ENCODE measurements around the gene TTC22. TPM values are rescaled to one million over a fixed set of nuclear protein-coding genes. Genes with fewer than 3 reads are reported as not detected.

Gene TTC22
- total RNA-seq, 1 donor from 2014 or later = 7.1 TPM

DNA sequence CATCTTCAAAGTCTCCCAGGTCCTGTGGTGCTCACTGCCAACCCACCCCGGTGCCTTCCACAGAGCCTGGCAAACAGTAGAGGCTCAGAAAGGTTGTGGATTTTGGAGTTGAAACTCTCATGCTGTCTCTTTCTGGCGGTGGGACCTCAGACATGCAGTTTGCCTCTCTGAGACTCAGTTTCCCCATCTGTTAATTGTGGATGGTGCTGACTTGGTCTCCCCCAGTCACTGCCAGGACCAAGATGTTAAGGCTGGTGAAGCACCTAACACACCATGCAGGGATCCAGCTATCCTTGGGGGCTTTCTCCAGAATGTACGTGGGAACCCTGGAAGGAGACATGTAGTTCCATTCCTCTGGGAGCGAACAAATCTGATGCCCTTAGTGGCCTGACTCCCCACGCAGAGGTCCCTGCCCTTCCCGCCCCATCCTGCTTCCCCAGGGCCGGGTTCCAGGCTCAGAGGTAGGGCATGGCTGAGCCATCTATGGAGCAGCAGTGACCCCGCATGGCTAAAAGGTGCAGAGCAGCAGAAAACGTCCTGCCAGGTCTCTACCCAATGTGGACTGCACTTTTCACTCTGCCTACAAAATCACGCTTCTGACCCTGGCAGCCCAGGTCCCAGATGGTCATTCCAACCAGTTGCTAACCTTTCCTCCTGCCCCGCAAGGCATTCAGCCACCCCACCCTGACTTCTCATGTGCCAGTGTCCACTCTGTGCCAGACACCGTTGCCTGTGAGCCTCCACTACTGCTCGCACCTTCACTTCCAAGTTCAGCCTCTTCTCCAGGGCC lies 9.2 kb upstream of the TTC22 start:
- no peaks in the 10 kb centered on the region for H3K36me3 ChIP-seq
- intact Hi-C loops (cut with DNase I) = no loop called here
- no peaks in the 10 kb centered on the region for H3K9me3 ChIP-seq
- DNase-seq (peak; percentile 78), ATAC-seq (peak; percentile 88)
- no peak overlapping the region for H3K27ac ChIP-seq
- H3K4me1 ChIP-seq = no peaks in the 10 kb centered on the region
- no peak overlapping the region for H3K4me3 ChIP-seq
- H3K27me3 ChIP-seq = no peaks in the 10 kb centered on the region
- TF ChIP-seq, protein P1, sequence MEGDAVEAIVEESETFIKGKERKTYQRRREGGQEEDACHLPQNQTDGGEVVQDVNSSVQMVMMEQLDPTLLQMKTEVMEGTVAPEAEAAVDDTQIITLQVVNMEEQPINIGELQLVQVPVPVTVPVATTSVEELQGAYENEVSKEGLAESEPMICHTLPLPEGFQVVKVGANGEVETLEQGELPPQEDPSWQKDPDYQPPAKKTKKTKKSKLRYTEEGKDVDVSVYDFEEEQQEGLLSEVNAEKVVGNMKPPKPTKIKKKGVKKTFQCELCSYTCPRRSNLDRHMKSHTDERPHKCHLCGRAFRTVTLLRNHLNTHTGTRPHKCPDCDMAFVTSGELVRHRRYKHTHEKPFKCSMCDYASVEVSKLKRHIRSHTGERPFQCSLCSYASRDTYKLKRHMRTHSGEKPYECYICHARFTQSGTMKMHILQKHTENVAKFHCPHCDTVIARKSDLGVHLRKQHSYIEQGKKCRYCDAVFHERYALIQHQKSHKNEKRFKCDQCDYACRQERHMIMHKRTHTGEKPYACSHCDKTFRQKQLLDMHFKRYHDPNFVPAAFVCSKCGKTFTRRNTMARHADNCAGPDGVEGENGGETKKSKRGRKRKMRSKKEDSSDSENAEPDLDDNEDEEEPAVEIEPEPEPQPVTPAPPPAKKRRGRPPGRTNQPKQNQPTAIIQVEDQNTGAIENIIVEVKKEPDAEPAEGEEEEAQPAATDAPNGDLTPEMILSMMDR (IDR thresholded peaks at IDR 0.05) = peak; percentile 77

DNA sequence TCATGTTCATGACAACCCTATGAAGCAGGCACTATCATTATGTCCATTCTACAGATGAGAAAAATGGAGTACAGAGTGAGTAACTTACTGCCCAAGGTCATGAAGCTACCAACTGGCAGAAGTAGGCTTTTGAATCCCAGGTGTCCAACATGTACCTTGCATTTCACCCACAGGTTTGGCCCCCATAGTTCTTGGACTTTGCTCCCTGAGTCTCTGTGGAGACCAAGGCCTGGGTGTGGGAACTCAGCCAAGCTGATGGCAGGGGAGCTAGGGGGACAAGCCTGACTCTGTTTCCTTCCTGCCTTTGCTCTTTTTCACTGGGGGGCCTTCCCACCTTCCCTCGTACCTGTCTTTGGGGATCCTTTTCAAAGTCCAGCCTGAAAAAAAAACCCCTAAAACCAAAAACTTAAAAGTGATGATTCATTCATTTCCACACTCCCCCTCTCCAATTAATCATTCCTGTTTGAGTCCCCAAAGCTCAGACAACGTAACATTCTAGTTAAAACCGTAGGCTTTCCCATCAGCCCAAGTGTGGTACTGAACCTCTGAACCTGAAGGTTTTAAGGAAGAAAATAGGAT lies 8.5 kb upstream of the TTC22 start:
- H3K4me3 ChIP-seq = no peak overlapping the region
- intact Hi-C loops (cut with DNase I) = no loop called here
- TF ChIP-seq, protein P1 (IDR thresholded peaks at IDR 0.05) = no peak
- no peaks in the 10 kb centered on the region for H3K9me3 ChIP-seq
- H3K27me3 ChIP-seq = no peaks in the 10 kb centered on the region
- no peaks in the 10 kb centered on the region for H3K36me3 ChIP-seq
- H3K27ac ChIP-seq = no peak overlapping the region
- DNase-seq (no peak), ATAC-seq (no peak)
- no peaks in the 10 kb centered on the region for H3K4me1 ChIP-seq

DNA sequence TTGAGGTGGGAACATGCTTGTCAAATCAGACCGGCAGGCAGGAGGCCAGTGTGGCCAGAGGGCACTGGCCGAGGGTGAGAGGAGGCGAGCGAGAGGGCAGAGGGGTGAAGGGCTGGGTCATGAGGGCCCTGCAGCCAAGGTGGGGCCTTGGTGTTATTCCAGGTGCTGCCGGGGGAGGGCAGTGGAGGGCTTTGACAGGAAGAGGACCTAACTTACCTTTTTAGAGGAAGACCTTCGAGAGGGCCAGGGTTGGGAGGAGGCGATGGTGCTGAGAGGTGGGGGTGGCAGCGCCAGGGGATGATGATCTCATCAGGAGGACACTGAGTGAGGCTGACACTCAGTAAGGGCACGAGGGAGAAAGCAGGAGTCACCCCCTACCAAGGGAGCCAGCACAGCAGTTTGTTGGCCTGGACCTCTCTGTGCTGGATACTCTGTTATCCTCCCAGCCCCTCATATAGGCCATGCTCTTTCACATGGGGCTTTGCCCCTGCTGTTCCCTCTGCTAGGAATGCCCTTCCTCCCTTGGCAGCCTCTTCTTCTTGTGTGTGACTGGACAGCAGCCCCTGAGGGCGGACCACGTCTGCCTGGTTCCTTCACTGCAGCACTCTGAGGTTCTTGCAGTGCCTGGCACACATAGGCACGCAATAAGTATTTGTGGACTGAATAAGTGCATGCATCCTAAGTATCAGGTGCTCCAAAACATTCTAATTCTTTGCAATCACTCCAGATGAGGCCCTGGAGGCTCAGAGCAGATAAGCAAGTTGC lies 7.5 kb upstream of the TTC22 start:
- no peak for DNase-seq
- H3K4me3 ChIP-seq = no peak overlapping the region
- H3K36me3 ChIP-seq = no peaks in the 10 kb centered on the region
- no peaks in the 10 kb centered on the region for H3K27me3 ChIP-seq
- no peaks in the 10 kb centered on the region for H3K4me1 ChIP-seq
- TF ChIP-seq, protein P1 (IDR thresholded peaks at IDR 0.05) = peak; percentile 5
- intact Hi-C loops (cut with DNase I) = no loop called here
- no peak for ATAC-seq
- H3K27ac ChIP-seq = no peak overlapping the region
- H3K9me3 ChIP-seq = no peaks in the 10 kb centered on the region

DNA sequence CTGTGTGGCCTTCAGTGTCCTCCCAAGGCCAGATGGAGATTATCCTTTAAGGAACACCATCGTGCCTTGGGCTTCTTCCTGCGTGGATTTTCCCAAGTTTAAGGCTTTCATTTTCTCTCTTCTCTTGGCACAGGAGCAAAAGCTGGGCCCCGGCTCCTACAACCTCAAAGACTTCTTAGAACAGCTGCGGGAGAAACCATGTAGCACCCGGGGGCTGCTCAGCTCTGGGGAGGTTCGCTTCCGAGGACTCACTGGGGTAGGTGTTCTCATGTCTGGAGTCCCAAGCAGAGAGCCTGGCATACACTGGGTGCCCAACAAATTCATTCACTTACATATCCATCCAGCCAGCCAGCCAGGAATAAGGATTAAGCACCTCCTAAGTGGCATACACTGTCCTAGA lies 6.6 kb upstream of the TTC22 start:
- Histone ChIP-seq H3K4me1 (no peaks in the 10 kb centered on the region), H3K9me3 (no peaks in the 10 kb centered on the region), H3K4me3 (no peak overlapping the region), H3K36me3 (no peaks in the 10 kb centered on the region), H3K27me3 (peaks cover 2% of the 10 kb centered on the region), H3K27ac (no peak overlapping the region)
- intact Hi-C loops (cut with DNase I) = no loop called here
- TF ChIP-seq, protein P1 (IDR thresholded peaks at IDR 0.05) = no peak
- no peak for ATAC-seq
- no peak for DNase-seq

DNA sequence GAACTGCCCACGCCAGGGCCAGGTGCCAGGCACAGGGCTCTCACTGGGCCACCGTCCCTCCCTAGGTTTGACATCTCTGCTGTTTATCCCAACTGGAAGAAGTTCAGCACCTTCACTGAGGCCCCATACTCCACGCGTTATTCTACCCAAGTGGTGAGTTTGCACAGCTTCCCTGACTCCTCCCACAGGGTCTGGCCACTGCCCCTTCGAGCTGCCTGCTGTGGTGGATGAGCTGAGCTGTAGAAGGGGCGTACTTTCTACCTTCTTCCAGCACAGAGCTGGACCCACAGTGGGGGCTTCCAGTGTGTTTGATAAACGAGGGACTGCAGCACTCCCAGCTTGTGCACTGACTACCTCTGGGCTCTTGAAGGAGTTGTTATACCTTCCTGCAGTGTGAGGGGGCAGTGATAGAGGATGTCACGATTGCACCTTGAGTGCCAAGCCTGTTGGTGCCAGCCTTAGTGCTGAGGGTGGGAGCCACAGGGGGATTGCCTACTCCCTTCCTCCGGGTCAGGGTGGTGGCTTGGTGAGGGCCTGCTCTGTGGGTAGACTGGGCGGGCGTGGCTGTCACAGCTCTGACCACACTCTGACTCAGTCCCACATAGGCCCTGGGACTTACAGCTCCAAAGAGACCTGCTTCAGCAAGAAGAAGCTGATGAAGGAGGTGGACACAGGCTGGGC lies 5.9 kb upstream of the TTC22 start:
- DNase-seq (no peak), ATAC-seq (peak; percentile 37)
- TF ChIP-seq, protein P1 (IDR thresholded peaks at IDR 0.05) = no peak
- Histone ChIP-seq H3K27me3 (peaks cover 9% of the 10 kb centered on the region), H3K27ac (no peak overlapping the region), H3K9me3 (no peaks in the 10 kb centered on the region), H3K36me3 (no peaks in the 10 kb centered on the region), H3K4me3 (no peak overlapping the region), H3K4me1 (peaks cover under 1% of the 10 kb centered on the region)
- intact Hi-C loops (cut with DNase I) = no loop called here
